Uterus (tissue), 2 donors: Measurements from ENCODE around the gene FAM83F.

ENCODE experiments used
- CTCF ChIP-seq, 4 experiments: fragments of 200-600 bp in 2 of 4; fragments of 450-650 bp in 2 of 4; sonication (generic) in 2 of 4; IDR thresholded peaks; one replicate each; pipeline ENCODE4 v1.5.1; 2016 to 2019; ENCODE audit warnings: antibody characterized with exemption in 4 of 4, mild to moderate bottlenecking in 2 of 4, moderate library complexity in 1 of 4
- POLR2A ChIP-seq, 2 donors: fragments of 450-650 bp; IDR thresholded peaks; one replicate each; pipeline ENCODE4 v1.6.1; 2016; ENCODE audit warnings: antibody characterized with exemption in 2 of 2, mild to moderate bottlenecking in 1 of 2, moderate library complexity in 1 of 2

- TF ChIP-seq CTCF (IDR thresholded peaks at IDR 0.05) (no peak), POLR2A (IDR thresholded peaks at IDR 0.05) (no peak)
Observed at GRCh38 chr22:40054486-40054885, 59.7 kb downstream of the FAM83F start.
